GM10847 (cell line): ENCODE results near the gene ST3GAL6.

Experiments
- POLR2A ChIP-seq: IDR thresholded peaks from 2 replicates; pipeline ENCODE4 v1.6.1; 2011; ENCODE audit not compliant: insufficient read length; ENCODE audit errors: extremely low read depth

The ST3GAL6 gene

DNA sequence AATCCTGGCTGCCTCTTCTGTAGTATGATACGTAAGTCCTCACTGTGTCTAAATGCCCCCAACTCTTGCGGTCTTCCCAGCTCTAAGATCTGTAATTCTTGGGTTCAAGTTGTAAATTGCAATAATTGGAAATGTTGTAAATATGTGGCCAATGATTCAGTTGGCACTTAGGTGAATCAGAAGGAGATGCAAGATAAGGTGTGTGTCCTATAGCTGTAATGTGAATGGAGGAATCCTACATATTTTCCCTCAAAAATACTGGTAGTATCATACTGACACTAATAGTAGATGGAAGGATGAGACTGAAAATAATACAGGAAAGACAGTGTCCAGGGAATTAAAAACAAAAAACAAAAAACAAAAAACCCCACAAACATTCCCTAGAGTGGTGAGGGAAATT, 3.5 kb upstream of the ST3GAL6 start:
- no peak for TF ChIP-seq POLR2A

DNA sequence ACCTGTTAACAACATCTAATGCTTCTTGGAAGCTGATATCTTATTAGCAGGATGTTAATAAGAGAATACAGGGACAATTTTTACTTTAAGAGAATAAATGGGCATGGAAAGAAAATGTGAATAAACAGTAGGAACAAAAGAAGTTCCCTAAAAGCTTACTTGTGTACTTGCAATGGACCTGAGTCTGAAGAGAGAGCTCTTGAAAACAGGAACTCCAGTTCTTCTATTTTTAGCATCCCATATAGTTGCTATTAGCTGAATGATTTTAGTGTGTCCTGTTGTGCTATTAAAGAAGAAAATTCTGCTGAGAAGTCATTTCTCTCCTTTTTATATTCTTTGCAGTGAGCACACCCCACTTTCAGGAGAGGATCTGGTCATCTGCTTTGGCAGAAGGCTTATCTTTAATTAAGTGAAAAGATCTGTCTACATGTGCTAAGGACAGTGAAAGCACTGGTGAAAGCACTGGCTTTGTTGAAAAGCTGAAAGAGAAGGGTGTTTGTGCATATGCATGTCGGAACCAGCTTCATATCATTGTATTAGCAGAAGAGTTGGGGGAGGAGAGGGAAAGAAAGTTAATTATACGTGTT, 1.4 kb upstream of the ST3GAL6 start:
- no peak for TF ChIP-seq POLR2A

DNA sequence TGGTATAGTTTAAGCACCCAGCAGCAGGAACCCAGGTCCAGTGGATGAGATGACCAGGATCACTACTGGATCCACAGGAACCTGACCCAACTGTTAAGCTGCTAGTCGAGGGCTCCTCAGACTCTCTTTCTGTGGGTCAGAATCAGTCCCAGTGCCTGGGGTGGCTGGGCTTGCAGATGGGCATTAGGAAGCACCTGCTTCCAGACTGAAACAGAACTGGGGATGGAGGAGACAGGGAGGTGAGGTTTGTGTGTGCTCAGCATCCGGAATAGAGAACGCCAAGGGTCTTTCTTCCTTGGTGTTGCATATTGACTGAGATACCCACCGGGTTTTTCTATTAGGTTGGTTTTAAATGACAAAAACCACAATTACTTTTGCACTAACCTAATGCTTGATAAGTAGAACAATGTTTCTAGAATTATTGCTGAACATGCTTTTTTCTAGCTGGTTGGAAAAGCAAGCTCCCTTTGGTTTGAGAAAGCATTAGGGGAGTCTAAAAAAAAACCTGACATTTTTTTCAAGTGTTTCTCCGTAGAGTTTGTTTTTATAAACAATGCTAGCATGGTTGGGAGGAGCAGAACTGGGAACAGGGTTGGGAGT, 779 bp downstream of the ST3GAL6 start:
- TF ChIP-seq POLR2A: no peak

DNA sequence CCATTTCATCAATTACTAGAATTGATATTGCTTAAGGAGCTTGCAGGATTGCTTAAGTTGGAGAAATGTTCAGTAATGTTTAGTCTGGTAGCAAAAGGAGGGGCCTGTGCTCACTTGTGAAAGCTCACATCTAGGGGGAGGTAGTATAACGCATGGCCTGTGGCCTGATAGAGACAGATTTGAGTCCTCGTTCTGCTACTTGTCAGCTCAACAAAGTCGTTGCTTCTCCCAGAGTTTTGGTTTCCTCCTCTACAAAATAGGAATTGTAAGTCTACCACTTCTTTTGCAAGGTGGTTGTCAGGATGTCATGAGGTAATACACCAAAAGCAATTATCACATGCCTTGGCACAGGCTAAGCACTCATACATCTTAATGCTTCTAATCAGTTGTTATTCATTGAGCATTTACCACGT, 1.3 kb downstream of the ST3GAL6 start:
- no peak for TF ChIP-seq POLR2A

DNA sequence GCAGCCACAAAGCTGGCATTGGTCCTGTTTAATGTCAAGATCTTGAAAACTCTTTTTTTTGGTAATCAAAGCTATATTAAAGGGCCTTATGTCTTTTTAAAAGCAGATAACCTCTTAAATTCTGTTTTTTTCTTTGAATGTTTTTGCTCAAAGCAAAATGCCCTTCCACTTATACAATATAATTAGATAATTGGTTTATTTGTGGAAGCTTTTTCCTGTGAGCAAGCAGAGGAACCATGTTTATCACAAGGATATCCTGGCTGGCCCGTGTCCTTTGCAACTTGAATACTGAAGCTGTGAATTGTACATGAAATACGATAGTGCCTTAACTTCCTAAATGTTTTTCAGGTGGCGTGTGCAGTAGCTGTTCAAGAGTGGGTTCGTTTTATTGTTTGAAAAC, 2.6 kb downstream of the ST3GAL6 start:
- no peak for TF ChIP-seq POLR2A

DNA sequence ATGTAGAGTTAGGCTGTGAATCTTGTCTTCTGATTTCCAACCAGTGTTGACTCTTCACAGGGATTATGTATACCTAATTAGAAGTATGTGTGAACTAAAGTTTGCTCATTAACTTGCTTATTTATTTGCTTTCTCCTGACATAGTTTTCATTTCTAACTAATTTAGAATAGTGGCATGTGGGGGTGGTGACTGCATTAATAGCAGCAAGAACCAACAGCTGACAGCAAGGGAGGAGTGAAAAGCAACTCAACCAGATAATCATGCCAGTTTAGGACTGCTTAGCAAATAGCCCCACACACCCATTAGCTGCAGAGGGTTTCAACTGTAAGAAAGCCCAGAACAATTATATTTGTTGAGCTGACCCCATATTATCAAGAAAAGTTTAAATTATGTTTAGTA, 3.8 kb downstream of the ST3GAL6 start:
- TF ChIP-seq POLR2A: no peak

DNA sequence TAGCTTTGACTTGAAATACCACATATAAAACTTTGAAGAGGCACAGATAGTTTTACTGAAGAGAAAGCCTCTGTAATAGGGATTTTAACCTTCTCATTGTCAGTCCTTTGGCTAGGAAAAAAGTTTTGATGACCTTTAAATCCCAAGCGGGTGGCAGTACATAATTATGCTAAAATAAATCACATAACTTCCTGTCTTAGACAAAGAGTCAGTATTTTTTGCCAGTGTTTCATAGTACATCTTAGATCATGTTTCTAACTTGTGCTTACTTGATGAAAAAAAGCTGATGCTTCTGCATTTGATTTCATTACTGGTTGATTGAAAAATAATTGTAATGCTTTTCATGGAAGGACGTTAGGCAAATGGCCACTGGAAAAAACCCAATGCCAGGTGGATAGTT, 5.8 kb downstream of the ST3GAL6 start:
- no peak for TF ChIP-seq POLR2A

DNA sequence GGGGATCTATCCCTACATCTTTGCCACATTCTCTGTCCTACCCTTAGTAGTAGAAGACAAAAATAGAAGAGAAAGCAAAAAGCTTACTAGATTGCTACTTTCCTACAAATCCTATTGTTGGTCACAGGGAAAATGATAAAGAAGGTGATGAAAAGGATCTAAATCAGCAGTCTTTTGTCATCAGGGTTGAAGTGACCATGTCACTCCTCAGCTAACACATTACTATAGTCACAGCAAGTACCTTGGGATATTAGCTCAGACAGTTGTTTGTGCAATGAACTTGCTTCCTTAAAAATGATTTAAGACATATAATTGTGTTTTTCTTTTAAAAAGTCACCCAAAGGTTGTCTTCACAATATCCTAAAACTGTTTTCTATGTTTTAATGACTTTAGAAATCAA, 6.3 kb downstream of the ST3GAL6 start:
- no peak for TF ChIP-seq POLR2A

DNA sequence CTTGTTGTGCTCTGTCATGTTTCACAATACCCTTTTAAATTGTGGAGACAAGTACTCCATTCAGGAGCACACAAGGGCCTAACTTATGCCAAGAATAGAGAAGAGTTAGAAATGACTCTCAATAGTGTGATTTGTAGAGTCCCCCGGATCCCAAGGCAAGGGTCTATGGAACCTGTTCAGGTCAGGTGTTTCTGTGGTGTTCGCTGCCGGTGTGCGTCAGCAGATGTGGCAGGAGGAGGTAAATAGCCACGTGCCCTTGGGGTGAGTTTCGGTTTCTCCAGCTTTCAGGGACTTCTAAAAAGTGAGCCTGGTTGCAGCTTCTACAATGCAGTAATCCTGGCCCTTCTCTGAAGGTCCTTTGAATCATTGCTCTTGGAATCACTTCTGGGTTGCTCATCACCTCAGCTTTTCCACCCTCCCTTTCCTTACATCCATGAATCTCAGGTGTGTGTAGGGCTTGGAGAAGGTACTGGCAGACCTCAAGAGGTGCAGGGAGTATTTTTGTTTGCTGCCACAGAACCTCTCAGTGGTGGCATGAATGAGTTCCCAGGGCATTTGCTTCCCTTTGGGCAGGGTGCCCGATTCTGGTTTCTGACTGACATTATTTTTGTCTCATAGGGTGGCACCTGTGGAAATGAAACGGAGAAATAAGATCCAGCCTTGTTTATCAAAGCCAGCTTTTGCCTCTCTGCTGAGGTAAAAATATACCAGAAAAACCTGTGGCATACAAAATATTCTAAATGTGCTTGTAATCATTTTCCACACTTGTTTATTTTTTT, 7.3 kb downstream of the ST3GAL6 start:
- TF ChIP-seq POLR2A: no peak

DNA sequence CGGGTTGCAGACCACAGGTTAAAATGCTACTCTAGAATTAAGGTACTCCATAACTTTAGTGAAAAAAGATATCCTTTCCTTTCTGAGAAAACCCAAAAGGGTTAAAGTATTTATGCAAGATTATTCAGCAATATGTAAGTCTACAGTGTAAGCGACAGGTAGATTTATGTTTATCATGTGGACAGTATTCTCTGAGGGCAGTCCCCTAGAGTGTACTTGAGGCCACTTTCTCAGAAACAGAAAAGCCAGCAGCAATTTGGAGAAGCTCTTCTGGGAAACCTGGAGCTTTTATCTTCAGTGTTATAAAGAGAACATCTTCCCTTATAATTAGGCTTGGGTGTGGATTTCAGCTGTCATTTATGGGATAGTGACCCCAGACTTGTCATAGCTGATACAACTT, 8.9 kb downstream of the ST3GAL6 start:
- TF ChIP-seq POLR2A: no peak

DNA sequence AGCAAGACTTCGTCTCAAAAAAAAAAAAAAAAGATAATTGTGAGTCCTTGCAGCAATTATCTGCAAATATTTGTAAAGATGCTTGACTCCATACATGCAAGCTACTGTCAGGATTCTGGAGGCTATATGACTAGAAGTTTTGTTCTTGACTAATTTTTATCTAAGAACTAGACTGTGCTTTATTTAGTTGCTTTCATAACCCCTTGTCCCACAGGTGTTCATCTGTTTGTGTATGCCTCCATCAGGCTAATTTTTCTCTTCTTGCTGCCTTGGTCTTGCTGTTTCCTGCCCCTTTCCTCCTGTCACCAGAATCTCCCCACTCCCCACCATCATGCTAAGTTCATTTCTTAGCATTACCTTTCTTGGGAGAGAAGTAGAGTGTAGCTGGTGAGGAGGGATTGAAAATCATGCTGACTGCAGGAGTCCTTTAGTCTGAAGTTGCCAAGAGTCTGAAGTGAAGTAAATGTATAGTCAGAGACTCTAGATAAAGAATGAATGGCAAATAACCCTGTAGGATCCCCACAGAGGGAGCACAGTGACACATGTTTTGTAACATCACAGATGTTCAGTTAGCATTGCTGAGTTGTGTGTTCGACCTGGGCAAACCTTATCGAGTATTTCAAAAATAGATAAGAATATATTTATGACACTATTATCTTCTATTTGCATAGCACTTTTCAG, 12.5 kb downstream of the ST3GAL6 start:
- no peak for TF ChIP-seq POLR2A

DNA sequence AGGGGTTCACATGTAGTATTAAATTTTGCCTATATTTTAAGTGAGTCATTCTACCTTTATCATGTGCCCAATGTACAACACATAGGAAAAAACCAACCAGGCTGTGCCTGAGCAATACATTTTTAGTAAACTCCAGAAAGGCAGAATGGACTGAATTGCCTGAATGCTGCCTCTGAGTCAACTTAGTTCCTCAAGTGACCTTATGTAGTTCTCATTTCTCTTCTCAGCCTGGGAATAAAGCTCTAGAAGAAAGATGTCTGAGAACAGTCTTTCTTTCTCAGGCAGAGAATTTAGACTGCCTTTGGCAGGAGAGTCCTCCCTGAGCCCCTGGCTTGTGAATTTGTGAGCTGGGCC, 13.0 kb downstream of the ST3GAL6 start:
- TF ChIP-seq POLR2A: no peak

DNA sequence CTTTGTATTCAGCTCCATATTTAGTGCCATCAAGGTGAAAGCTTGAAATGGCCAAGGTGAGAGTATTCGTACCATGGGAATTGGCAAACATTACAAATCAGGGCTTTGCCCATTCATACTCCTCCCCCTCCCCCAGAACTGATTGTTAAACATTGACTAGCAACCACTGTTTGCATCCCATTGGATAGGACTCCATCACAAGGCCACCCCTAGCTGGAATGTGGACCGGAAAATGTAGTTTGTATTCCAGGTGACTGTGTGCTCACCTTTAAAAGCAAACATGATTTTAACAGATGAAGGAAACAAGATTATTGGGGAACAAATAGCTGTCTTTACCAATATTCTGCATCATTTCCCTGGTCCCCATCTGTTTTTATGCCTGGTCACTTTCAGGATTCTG, 14.1 kb downstream of the ST3GAL6 start:
- no peak for TF ChIP-seq POLR2A

DNA sequence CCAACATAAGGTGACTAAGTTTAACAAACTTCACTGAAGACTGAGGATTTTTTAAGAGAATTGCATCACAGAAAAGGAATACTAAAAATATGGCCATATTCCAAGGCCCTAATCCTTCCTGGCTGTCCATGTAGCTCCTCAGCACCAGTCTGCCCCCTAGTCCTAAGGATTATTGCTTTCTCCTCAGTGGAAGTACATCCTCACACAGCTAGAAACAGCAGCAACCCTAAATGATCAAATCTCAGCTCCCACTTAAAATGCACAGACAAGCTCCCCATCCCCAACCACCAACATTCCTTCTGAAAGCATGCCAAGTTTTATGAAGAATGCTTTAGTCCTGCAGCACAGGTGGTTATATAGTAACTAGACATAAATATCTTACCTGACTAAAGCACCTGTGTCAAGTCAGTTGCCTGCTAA, 14.7 kb downstream of the ST3GAL6 start:
- no peak for TF ChIP-seq POLR2A

DNA sequence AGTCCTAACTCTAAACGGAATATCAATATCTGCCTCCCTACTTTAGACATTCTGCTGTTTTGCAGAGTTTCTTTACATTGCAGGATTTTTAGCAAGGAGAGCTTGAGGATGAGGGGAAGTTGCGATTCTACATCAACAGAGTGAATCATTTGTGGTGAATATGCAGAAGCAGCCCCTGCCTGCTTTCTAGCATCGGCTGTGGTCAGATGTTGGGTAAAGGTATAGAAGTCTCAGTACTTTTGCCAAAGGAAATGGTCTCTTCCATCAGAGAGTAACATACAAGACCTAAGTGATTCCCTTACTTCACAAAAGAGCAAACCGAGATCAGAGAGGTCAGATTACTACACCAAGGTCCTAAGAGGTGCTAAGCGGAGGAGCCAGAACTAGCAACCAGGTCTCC, 15.2 kb downstream of the ST3GAL6 start:
- TF ChIP-seq POLR2A: no peak

DNA sequence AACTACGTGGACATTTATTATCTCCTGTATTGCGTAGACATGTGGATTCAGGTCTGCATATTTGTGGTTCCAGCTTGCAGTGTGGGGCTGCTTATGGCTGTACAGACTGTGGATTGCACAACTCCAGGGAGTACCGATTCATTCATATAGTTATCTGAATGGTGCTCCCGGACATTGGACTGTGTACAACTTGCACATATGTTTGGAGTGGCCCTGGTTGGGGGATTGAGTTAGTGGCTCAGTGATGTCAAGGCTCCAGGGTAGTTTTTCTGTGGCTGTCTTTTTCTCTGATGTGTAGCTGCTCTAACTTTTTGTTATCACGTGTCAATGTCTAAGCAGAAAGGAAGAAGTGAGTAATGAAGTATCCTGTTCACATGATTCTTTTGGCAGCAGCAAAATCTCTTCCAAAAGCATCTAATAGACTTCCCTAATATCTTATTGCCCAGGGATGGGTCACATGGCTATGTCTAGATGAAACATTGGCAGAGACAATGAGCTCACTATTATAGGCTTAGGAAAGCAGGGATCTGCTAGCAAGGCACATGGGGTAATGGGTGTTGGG, 15.8 kb downstream of the ST3GAL6 start:
- no peak for TF ChIP-seq POLR2A
